ENCODE data around the gene SNX33. TPM values are rescaled to one million over a fixed set of nuclear protein-coding genes. Genes with fewer than 3 reads are reported as not detected.
"Not testable (repeated sequence)": the region's sequence is repeated elsewhere in the genome, so short reads cannot be mapped to it uniquely, and the experiment has no call there.

The SNX33 gene
- total RNA-seq, 2 experiments from 2014 or later = 3.8 TPM

GRCh38 chr15:75705854-75706681, 58.4 kb downstream of the SNX33 start:
- CTCF ChIA-PET = no interaction called here
- POLR2A ChIA-PET = no interaction called here

- POLR2A ChIA-PET = interaction anchor here (0.6 kb wide), 1 partner anchor 344 kb away, joined by 3 read pairs; no protein-coding TSS in a partner anchor
- CTCF ChIA-PET = no interaction called here
Observed at GRCh38 chr15:75706682-75706954, 58.9 kb downstream of the SNX33 start.

GRCh38 chr15:75709458-75709857, 61.7 kb downstream of the SNX33 start:
- CTCF ChIA-PET = not testable (repeated sequence)

GRCh38 chr15:75710874-75711273, 63.2 kb downstream of the SNX33 start:
- CTCF ChIA-PET, POLR2A ChIA-PET: not testable (repeated sequence)

More at GRCh38 chr15:75709458-75709857, 61.7 kb downstream of the SNX33 start:
- POLR2A ChIA-PET = not testable (repeated sequence)

- CTCF ChIA-PET, POLR2A ChIA-PET: not testable (repeated sequence)
Observed at GRCh38 chr15:75711495-75711894, 63.8 kb downstream of the SNX33 start.

Other genes with a start within 250 kb of the SNX33 start
- 10 to 100 TPM; 85.9 to 86.7 TPM for gene SIN3A, start 196.2 kb upstream of the SNX33 start, total RNA-seq
- gene PTPN9, start 68.6 kb upstream of the SNX33 start, total RNA-seq = 10 to 100 TPM; 21.1 to 21.6 TPM
- gene SNUPN, start 22.2 kb upstream of the SNX33 start, total RNA-seq = 10 to 100 TPM; 30.4 to 31.8 TPM
- gene IMP3, start 7.7 kb upstream of the SNX33 start, total RNA-seq = 100 to 1,000 TPM; 127 to 132 TPM
- under 1 TPM; 0.02 TPM for gene CSPG4, start 64.9 kb downstream of the SNX33 start, total RNA-seq
- gene UBE2Q2, start 195.5 kb downstream of the SNX33 start, total RNA-seq = 10 to 100 TPM; 17.3 to 17.6 TPM